Right kidney (tissue), 1 donor: ENCODE results near the gene SERBP1.

Source experiments
- DNase-seq: peaks from one replicate; pipeline ENCODE4 v3.0.0-alpha.2; 2016

SERBP1 gene

GRCh38 chr1:67367370-67368045 lies 62.7 kb downstream of the SERBP1 start:
- DNase-seq: no peak

- no peak for DNase-seq
Measured at GRCh38 chr1:67361641-67362040, 68.6 kb downstream of the SERBP1 start.

DNA sequence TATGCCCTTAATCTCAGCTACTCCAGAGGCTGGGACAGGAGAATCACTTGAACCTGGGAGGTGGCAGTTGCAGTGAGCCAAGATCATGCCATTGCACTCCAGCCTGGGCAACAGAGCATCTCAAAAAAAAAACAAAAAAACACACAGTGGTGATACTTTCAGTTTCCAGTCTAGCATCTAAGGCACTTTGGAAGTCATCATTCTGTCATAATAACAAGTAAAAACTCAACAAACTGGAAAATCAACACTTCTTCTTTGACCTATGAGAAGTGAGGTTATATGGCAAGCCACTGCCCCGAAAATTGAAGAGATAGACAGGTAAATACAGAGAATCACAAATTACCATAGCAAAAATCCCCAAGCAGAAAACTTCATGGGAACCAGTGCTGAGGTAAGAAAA lies 70.6 kb downstream of the SERBP1 start:
- DNase-seq: no peak
